Superior temporal gyrus (tissue), 1 donor: ENCODE data around the gene OR13A1.
"Not testable (repeated sequence)": the region's sequence is repeated elsewhere in the genome, so short reads cannot be mapped to it uniquely, and the experiment has no call there.

Experiments
- DNase-seq: peaks from one replicate; pipeline ENCODE4 v3.0.0-alpha.2; 2016; ENCODE audit errors: extremely low spot score

The OR13A1 gene

GRCh38 chr10:45315508-45315907, at the start of gene OR13A1:
Gene OR13A1 (minus strand): TSS chr10:45315608. CDS start chr10:45304422, 11,186 bp downstream.
- no peak for DNase-seq

- not testable (repeated sequence) for DNase-seq
These were observed 46.8 kb upstream of the OR13A1 start for GRCh38 chr10:45361983-45362799.

GRCh38 chr10:45358961-45359360, 43.6 kb upstream of the OR13A1 start:
- DNase-seq = not testable (repeated sequence)

GRCh38 chr10:45355494-45355893, 40.1 kb upstream of the OR13A1 start:
- no peak for DNase-seq

- no peak for DNase-seq
These were observed 38.9 kb upstream of the OR13A1 start for GRCh38 chr10:45354261-45354660.

GRCh38 chr10:45353186-45353585, 37.8 kb upstream of the OR13A1 start:
- DNase-seq = no peak

- not testable (repeated sequence) for DNase-seq
These were observed 32.9 kb upstream of the OR13A1 start for GRCh38 chr10:45348196-45348765.

GRCh38 chr10:45347464-45347863, 32.1 kb upstream of the OR13A1 start:
- not testable (repeated sequence) for DNase-seq

GRCh38 chr10:45346652-45347335, 31.4 kb upstream of the OR13A1 start:
- not testable (repeated sequence) for DNase-seq

- not testable (repeated sequence) for DNase-seq
These were observed 25.0 kb upstream of the OR13A1 start for GRCh38 chr10:45340420-45340819.

- no peak for DNase-seq
These were observed 24.5 kb upstream of the OR13A1 start for GRCh38 chr10:45339894-45340293.

- DNase-seq = not testable (repeated sequence)
These were observed 16.4 kb upstream of the OR13A1 start for GRCh38 chr10:45331824-45332223.

- not testable (repeated sequence) for DNase-seq
These were observed 11.5 kb upstream of the OR13A1 start for GRCh38 chr10:45326864-45327263.

GRCh38 chr10:45325116-45325515, 9.7 kb upstream of the OR13A1 start:
- no peak for DNase-seq

- DNase-seq = no peak
These were observed 4.3 kb upstream of the OR13A1 start for GRCh38 chr10:45319702-45320101.

- no peak for DNase-seq
These were observed 2.0 kb downstream of the OR13A1 start for GRCh38 chr10:45313264-45313873.

GRCh38 chr10:45308707-45309106, 6.7 kb downstream of the OR13A1 start:
- DNase-seq = no peak

- no peak for DNase-seq
These were observed 12.8 kb downstream of the OR13A1 start for GRCh38 chr10:45302573-45302972.

GRCh38 chr10:45298341-45298955, 17.0 kb downstream of the OR13A1 start:
- peak; percentile 44 for DNase-seq

GRCh38 chr10:45294681-45295080, 20.7 kb downstream of the OR13A1 start:
- DNase-seq = no peak

- DNase-seq = no peak
These were observed 28.4 kb downstream of the OR13A1 start for GRCh38 chr10:45286980-45287379.

- DNase-seq = no peak
These were observed 33.3 kb downstream of the OR13A1 start for GRCh38 chr10:45282061-45282460.
